GM10847 (cell line): ENCODE data around the gene NPEPL1.

Experiments used
- POLR2A ChIP-seq: IDR thresholded peaks from 2 replicates; pipeline ENCODE4 v1.6.1; 2011; ENCODE audit not compliant: insufficient read length; ENCODE audit errors: extremely low read depth

NPEPL1 gene

DNA sequence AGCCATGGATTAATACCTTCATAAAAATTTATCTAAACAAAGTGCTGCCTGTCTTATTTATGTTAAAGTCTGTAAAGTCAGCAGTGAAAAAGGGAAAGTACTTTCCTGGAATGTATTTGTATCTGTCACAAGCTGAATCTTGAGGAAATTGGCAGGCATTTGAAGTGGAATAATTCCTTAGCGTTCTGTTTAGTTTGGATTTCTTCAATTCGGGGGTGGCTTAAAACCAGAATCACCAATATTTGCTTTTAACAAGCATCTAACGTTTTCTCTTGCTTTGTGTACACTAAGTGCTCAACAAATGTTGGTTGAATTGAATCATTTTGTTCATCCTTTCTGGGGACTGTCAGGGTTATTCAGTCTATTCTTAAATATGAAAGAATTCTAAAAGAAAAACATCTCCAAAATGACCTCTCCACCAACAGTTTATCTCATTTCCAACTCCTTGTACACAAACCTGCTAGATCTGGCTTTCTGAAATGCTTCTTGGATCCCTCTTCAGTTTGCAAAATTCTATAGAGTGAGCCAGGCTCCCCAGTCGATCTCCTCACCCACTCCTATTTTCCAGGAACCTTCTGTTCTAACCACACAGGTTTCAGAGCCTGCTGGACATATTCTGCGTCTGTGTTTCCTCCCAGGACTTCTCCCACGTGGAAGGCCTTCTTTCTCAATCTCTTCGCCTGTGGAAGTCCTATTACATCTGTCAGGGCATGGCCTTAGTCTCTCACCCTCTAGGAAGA lies 2.0 kb upstream of the NPEPL1 start:
- TF ChIP-seq POLR2A, result no peak

DNA sequence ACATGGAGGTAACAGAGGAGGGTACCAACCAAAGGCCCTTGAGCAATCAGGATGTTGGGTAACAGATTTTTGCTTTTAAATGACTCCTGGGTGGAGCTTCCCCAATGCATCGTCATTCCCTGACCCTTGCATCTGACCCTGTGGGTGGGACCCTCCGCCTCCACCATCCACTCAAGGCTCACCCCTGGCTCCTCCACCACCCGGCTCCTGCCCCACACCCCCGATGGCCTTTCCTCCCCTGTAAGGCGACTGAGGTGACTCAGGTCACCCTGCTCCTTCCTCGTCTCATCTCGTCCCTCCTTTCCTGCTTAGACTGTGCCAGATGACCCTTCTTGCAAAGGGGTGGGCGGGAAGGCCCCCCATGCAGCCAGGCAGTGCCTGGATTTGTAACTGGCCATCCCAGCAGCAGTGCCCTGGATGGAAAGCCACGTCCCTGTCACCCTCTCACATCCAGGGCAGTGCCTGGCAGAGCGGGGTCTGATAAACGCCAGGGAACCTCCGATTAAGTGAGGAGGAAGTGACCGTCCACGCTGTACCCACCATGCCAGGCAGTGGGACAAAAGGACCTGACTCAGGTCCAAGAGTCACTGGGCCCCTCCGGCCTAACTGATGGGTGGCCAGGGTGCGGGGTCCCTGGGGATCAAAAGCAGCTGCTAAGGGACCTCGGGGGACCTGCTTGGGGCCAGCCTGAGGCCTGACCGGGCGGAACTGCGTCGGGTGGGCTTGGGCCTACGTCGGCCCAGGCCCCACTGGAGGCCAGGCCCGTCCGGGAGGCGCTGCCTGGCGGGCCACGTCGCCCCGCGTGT lies 624 bp upstream of the NPEPL1 start:
- TF ChIP-seq POLR2A, result no peak

DNA sequence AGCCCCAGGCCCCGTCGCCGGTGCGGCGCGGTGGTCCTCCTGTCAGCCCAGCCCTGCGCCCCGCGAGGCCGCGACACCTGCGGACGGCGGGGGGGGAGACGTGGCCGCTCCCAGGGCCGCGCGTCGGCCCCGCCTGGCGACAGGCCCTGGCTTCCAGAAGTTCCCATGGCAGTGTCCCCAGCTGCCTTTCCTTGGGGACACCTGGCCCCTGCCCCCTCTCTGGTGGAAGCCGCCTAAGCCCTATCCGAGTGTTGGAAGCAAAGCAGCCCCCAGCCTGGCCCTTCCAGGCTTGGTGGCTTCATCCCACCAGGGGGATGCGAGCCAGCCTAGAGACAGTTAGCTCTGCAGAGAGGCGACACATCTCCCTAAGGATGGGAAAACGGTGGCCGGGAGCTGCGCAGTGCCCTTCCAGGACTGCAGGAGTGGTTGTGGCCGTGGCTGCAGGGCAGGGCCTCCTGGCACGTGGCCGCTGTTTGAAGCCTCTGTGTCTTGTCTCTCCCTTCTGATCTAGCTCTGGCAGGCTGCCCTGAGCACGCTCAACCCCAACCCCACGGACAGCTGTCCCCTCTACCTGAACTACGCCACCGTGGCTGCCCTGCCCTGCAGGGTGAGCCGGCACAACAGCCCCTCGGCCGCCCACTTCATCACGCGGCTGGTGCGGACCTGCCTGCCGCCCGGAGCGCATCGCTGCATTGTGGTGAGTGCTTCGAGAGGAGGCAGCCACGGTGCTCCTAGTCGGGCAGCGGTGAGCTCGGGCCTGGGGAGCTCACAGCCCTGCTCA lies 816 bp downstream of the NPEPL1 start:
- no peak for TF ChIP-seq POLR2A

DNA sequence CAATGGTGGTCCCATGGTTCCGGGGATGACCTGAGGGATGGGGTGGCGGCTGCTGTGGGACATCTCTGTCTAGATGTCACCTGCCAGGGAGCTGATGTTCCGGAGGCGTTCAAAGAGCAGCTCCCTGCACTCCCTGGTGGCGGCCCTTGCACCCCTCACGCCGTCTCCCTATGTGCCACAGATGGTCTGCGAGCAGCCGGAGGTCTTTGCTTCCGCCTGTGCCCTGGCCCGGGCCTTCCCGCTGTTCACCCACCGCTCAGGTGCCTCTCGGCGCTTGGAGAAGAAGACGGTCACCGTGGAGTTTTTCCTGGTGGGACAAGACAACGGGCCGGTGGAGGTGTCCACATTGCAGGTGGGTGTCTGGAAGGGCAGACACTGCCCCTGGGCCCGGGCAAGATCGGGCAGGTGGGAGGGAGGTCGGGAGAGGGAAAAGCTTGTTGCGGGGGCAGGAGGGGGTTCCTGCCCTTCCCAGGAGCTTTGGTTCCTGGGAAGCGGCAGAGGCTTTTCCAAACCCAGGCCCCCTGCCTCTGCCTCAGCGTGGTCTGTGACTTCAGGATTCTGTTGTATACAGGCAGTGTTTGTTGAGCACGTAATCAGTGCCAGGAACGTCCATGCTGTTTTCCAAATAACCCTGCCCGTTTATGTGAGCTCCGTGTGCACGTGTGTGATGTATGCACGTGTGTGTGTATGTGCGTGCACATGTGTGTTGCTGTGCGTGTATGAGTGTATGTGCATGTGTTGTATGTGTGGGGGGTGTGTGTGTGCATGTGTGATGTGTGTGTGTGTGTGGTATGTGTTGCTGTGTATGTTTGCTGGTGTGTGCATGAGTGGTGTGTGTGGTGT lies 1.9 kb downstream of the NPEPL1 start:
- TF ChIP-seq POLR2A, result no peak

DNA sequence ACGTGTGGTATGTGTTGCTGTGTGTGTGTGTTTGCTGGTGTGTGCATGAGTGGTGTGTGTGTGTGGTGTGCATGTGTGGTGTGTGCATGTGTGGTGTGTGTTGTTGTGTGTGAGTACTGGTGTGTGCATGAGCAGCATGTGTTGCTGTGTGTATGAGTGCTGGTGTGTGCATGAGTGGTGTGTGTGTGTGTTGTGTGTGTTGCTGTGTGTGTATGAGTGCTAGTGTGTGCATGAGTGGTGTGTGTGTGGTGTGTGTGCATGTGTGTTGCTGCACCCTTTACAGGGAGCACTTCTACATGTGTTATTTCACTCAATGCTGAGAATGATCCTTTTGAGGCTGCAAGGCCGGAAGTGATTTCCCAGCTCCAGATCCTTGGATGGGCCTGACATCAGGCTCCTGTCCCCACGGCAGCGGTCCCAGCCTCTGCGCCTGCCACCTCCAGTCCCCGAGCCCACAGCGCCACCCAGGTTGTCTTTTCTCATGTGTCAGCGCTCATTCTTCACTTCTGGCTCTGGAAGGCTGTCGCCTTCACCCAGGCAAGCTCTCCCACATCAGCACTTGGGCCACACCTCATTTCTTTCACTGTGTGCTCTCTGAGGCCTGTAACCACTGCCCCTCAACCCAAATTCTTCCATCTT lies 2.6 kb downstream of the NPEPL1 start:
- no peak for TF ChIP-seq POLR2A

DNA sequence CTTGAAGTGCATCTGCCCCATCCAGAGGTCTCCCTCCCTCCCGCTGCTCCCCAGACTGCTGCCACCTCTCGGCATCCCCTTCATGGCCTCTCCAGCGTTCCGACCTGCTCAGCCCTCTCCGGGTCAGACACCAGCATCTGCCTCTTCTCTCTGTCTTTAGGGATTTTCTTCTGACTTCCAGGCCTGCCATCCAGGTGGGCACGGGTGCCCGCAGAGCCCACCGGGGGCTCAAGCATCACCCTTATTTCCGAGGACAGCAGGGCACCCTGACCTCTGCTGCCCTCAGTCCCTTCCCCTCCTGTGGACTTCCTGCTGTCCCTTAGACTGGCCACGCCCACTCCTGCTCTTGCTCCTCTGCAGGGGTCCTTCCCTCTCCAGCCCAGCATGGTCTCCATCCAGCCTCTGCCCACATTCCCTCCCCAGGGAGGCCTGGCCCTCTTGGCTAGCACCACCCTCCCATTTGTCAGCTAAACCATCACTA lies 3.3 kb downstream of the NPEPL1 start:
- no peak for TF ChIP-seq POLR2A

DNA sequence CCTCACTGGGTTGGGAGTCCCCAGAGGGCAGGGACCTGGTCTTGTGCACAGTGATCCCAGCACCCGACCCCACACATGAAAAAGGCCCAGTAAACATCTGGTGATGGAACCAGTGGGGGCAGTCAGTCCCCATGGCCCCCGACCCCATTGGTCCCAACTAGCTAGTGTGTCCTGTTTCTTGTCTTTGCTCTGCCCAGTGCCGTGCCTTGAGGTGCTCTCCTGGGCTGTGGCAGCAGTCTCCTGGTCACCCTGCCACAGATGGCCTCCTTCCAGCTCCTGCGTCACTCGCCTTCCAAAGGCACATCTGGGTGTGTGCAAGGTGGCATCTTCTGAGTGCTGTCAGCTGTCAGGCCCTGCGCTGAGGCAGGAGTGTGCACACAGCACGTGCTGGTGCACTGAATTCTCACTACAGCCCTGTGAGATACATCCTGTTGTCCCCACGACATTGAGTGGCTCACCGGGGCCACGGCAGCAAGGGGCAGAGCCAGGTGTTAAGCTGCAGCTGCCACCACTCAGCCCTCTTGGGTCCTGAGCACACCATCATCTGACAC lies 3.9 kb downstream of the NPEPL1 start:
- TF ChIP-seq POLR2A, result no peak

DNA sequence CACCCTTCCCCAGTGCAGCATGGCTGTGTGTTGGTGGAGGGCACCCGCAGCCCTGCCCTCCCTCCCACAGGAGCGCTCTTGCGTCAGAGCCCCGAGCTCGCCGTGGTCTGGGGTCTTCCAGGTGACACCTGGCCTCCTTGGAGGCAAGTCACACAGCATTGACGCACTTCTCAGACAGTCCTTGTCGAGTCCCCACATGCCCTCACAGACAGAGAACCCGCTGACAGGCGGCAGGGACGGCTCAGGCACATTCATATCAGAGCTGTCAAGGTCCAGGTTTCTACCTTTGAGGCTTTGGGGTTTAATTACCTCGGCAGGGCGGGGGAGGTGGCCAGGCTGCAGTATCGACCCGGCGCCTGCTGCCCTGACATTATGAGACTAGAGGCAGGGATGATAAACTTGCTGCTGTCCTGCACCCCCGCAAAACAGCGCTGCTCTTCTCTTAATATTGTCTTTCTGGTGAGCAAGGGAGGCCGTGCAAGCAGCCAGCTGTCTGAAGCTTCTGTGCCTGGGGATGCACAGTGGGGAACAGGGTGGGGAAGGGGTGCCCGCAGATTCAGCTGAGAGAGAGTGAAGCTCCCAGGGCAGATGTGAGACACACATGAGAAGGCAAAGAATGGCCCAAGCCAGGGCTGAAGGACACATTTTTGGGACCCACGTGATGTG lies 4.7 kb downstream of the NPEPL1 start:
- TF ChIP-seq POLR2A, result no peak

DNA sequence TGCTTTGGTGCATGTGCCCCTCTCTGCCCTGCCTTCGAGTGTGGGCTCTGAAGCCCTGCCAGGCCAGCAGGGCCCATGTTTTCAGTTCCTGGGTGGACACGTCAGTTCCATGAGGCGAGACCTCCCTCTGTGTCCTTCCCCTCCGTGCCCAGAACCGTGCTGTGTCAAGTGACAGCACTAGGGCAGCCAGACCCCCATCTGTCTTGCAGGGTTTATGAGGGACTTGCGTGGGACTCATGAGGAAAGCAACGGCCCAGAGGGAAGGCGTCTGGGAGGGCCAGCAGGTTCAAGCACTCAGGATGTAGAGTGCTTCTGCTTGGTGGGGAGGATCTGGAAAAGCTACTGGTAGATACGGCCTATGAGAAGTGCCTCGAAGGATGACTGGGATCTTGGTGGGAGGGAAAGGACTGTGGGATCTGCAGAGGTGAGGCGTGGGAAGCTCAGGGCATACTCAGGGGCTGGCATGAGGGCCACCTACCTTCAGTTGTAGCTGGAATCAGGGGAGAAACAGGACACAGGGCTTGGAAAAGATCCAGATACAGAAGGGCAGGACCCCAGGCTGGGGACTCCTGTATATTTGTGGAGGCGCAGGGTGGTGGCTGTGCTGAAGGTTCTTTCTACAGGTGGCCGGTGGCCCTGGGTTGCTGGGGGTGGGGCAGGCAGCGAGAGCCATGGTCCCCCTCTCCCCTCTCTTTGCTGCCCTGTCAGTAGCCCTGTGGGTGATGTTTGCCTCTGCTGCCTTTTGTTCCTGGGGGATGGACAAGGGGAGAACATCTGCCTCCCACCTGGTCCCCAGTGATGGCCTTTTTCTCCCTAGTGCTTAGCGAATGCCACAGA lies 5.5 kb downstream of the NPEPL1 start:
- no peak for TF ChIP-seq POLR2A

DNA sequence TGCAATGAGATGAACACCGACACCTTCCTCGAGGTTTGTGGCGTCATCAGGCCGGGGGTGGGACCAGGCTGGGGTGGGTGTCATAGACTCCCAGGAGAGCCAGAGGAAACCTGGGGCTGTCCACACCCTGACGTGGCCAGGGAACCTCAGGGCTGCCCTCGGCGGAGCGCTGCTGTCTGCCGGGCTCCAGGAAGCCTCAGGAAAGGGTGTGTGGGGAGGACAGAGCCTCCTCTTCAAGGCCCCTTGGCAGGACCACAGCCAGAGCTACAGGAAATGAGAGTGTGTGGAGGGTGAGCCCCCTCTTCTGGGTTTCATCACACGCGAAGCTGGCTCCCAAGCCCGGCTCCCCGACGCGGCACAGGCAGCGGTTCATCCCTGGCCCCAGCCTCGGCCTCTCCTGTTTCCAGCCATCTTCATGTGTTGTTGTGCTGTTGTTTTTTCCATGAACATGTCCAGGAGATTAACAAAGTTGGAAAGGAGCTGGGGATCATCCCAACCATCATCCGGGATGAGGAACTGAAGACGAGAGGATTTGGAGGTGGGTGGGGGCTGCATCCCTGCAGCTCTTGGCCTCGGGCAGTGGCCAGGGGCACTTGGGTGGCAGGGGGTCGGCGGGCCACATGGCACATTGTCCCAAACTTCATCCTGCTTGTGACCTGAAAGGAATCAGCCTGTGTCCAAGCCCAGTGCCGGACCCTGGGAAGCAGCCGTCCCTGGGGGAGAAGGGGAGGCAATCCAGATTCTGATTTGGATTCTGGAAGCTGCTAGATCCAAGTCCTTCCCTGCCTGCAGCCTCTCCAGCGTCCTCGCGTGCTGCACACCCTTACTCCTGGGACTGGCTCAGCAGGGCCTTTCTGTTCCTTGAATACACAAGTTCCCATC lies 6.4 kb downstream of the NPEPL1 start:
- no peak for TF ChIP-seq POLR2A

DNA sequence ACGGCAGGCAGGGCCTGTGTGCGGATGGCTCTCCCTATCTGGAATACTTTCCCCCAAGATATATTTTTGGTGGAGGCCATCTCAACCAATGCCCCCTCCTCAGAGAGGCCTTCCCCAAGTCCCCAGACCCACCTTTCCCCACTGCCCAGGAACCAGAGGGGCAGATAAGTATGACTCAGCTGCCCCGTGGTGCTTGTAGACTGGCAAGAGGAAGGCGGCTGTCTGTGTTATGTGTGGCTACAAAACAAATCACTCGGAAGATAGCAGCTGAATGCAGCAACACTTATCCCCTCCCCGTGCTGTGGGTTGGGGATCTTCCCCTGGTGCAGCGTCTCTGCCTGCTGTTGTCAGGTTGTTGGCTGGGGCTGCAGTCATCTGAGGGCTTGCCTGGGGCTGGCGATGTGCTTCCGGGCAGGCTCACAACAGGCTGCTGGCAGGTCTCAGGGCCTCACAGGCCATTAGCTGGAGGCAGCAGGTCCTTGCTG lies 7.1 kb downstream of the NPEPL1 start:
- TF ChIP-seq POLR2A, result no peak
